IMR-90 (cell line): ENCODE data around the gene PTPN23. TPM values are rescaled to one million over a fixed set of nuclear protein-coding genes. Genes with fewer than 3 reads are reported as not detected.

ENCODE experiments used
- ATAC-seq: fragments of 200-7000 bp; cut with Tn5 transposase; 2 replicates; pipeline ENCODE4 v1.9.1; 2020; ENCODE audit warnings: low read depth, mild to moderate bottlenecking, moderate library complexity
- BruUV-seq: library from RNA; stranded (reverse); fragments of 400-500 nt; replicated peaks from 2 replicates; lab custom pipeline; 2021; lab: Mats Ljungman, UMichigan
- CTCF ChIA-PET: fragments of 300-600 bp; formaldehyde crosslinking; extraction: SDS; loops from one replicate; lab custom pipeline; 2021; ENCODE audit warnings: antibody characterized with exemption; lab: Yijun Ruan, JAX
- POLR2A ChIA-PET: fragments of 300-600 bp; sonication (Branson Sonifier 250); formaldehyde crosslinking; loops from one replicate; lab custom pipeline; 2022; ENCODE audit warnings: antibody characterized with exemption; ENCODE audit not compliant: unreplicated experiment; lab: Charles Lee
- DNase-seq: peaks from one replicate; pipeline ENCODE4 v3.0.0; 2013
- H2AFZ ChIP-seq: replicated peaks from 2 replicates; pipeline ENCODE3; 2013; ENCODE audit warnings: low read length, mild to moderate bottlenecking; ENCODE audit not compliant: poor library complexity
- H2AK5ac ChIP-seq: 2 replicates; pipeline ENCODE4 v1.6.1; 2013; ENCODE audit warnings: low read depth, low read length, inconsistent platforms
- H2AK9ac ChIP-seq: replicated peaks from 2 replicates; pipeline ENCODE3; 2013; ENCODE audit warnings: mild to moderate bottlenecking, low read depth, low read length, moderate library complexity; ENCODE audit not compliant: poor library complexity
- H2BK120ac ChIP-seq: 2 replicates; pipeline ENCODE4 v1.6.1; 2013; ENCODE audit warnings: low read depth, low read length, inconsistent platforms
- H2BK15ac ChIP-seq: 3 replicates; pipeline ENCODE4 v1.6.1; 2013; ENCODE audit warnings: low read depth, low read length, inconsistent platforms
- H2BK20ac ChIP-seq: 2 replicates; pipeline ENCODE4 v1.6.1; 2013; ENCODE audit warnings: low read depth, mild to moderate bottlenecking, inconsistent platforms, low read length, moderate library complexity
- H2BK5ac ChIP-seq: 2 replicates; pipeline ENCODE4 v1.6.1; 2013; ENCODE audit warnings: mild to moderate bottlenecking, low read depth, low read length, inconsistent platforms; ENCODE audit not compliant: poor library complexity, severe bottlenecking
- H3K14ac ChIP-seq: replicated peaks from 2 replicates; pipeline ENCODE4 v1.6.1; 2013; ENCODE audit warnings: low read depth, low read length, inconsistent platforms
- H3K18ac ChIP-seq: 2 replicates; pipeline ENCODE4 v1.6.1; 2013; ENCODE audit warnings: low read depth, low read length, control low read depth
- H3K23ac ChIP-seq: 2 replicates; pipeline ENCODE4 v1.6.1; 2013; ENCODE audit warnings: low read depth, low read length, inconsistent platforms
- H3K27ac ChIP-seq: 2 replicates; pipeline ENCODE4 v1.5.1; 2013; ENCODE audit warnings: mild to moderate bottlenecking, control low read depth, low read length; ENCODE audit not compliant: insufficient read depth
- H3K27me3 ChIP-seq: 2 replicates; pipeline ENCODE4 v1.6.1; 2013; ENCODE audit warnings: low read length; ENCODE audit not compliant: control insufficient read depth, insufficient read depth
- H3K36me3 ChIP-seq: 2 replicates; pipeline ENCODE4 v1.6.1; 2013; ENCODE audit warnings: low read length, mixed read lengths; ENCODE audit not compliant: control insufficient read depth, insufficient read depth
- H3K4ac ChIP-seq: 2 replicates; pipeline ENCODE4 v1.6.1; 2013; ENCODE audit warnings: low read depth, low read length, inconsistent platforms
- H3K4me1 ChIP-seq: 2 replicates; pipeline ENCODE4 v1.6.1; 2013; ENCODE audit warnings: low read length, mixed read lengths; ENCODE audit not compliant: control insufficient read depth, insufficient read depth
- H3K4me2 ChIP-seq: 2 replicates; pipeline ENCODE4 v1.6.1; 2013; ENCODE audit warnings: low read depth, mild to moderate bottlenecking, control low read depth, low read length, moderate library complexity
- H3K4me3 ChIP-seq: 2 replicates; pipeline ENCODE4 v1.5.1; 2013; ENCODE audit warnings: low read depth, mild to moderate bottlenecking, control low read depth, low read length, moderate library complexity; ENCODE audit not compliant: insufficient read depth
- H3K56ac ChIP-seq: 2 replicates; pipeline ENCODE4 v1.6.1; 2013; ENCODE audit warnings: low read length, inconsistent platforms; ENCODE audit not compliant: insufficient read depth; ENCODE audit errors: extremely low read depth
- H3K79me1 ChIP-seq, 2 experiments: 2 replicates each; pipeline ENCODE4 v1.6.1; 2013; ENCODE audit warnings: low read length in 2 of 2, inconsistent platforms in 1 of 2, low read depth in 1 of 2
- H3K9ac ChIP-seq: 2 replicates; pipeline ENCODE4 v1.6.1; 2013; ENCODE audit warnings: low read depth, low read length, control low read depth
- H3K9me1 ChIP-seq: 2 replicates; pipeline ENCODE4 v1.6.1; 2013; ENCODE audit warnings: low read length, inconsistent platforms; ENCODE audit not compliant: insufficient read depth
- H3K9me3 ChIP-seq: 2 replicates; pipeline ENCODE4 v1.6.1; 2013; ENCODE audit warnings: low read length; ENCODE audit not compliant: control insufficient read depth, insufficient read depth
- H4K20me1 ChIP-seq: 2 replicates; pipeline ENCODE4 v1.6.1; 2013; ENCODE audit warnings: low read length, inconsistent platforms; ENCODE audit not compliant: insufficient read depth
- H4K5ac ChIP-seq: 2 replicates; pipeline ENCODE4 v1.6.1; 2013; ENCODE audit warnings: mild to moderate bottlenecking, low read depth, low read length, control low read depth
- H4K8ac ChIP-seq, 2 experiments: 2 replicates each; pipeline ENCODE4 v1.6.1; 2013; ENCODE audit warnings: low read depth in 2 of 2, low read length in 2 of 2, control low read depth in 1 of 2, inconsistent platforms in 1 of 2
- H4K91ac ChIP-seq: 2 replicates; pipeline ENCODE4 v1.6.1; 2013; ENCODE audit warnings: low read depth, low read length, inconsistent platforms; ENCODE audit not compliant: insufficient read depth
- BHLHE40 ChIP-seq: fragments of 150-350 bp; IDR thresholded peaks from 2 replicates; pipeline ENCODE4 v1.6.1; 2016; ENCODE audit warnings: mild to moderate bottlenecking, low read depth, low read length
- CEBPB ChIP-seq: IDR thresholded peaks from 2 replicates; pipeline ENCODE4 v1.6.1; 2012; ENCODE audit warnings: low read depth, low read length, improper control_type of control experiment
- CHD1 ChIP-seq: IDR thresholded peaks from 2 replicates; pipeline ENCODE4 v1.6.1; 2012; ENCODE audit warnings: low read depth, low read length, improper control_type of control experiment
- ELK1 ChIP-seq: fragments of 150-350 bp; IDR thresholded peaks from 2 replicates; pipeline ENCODE4 v1.6.1; 2016; ENCODE audit warnings: low read depth, mild to moderate bottlenecking, low read length, moderate library complexity, borderline replicate concordance
- FOS ChIP-seq: fragments of 150-350 bp; IDR thresholded peaks from 2 replicates; pipeline ENCODE4 v1.6.1; 2016; ENCODE audit warnings: low read depth, low read length
- MAFK ChIP-seq: IDR thresholded peaks from 2 replicates; pipeline ENCODE4 v1.6.1; 2012; ENCODE audit warnings: low read depth, low read length, improper control_type of control experiment
- MAZ ChIP-seq: IDR thresholded peaks from 2 replicates; pipeline ENCODE4 v1.6.1; 2012; ENCODE audit warnings: low read depth, mild to moderate bottlenecking, low read length, improper control_type of control experiment, moderate library complexity, borderline replicate concordance
- MXI1 ChIP-seq: IDR thresholded peaks from 2 replicates; pipeline ENCODE4 v1.6.1; 2012; ENCODE audit warnings: low read depth, mild to moderate bottlenecking, low read length, moderate library complexity, borderline replicate concordance
- NFE2L2 ChIP-seq: fragments of 150-350 bp; IDR thresholded peaks from 2 replicates; pipeline ENCODE4 v1.6.1; 2016; ENCODE audit warnings: low read depth, mild to moderate bottlenecking, low read length
- POLR2A ChIP-seq: IDR thresholded peaks from 2 replicates; pipeline ENCODE4 v1.6.1; 2012; ENCODE audit warnings: mild to moderate bottlenecking, low read depth, low read length
- RAD21 ChIP-seq: IDR thresholded peaks from 2 replicates; pipeline ENCODE4 v1.6.1; 2012; ENCODE audit warnings: low read length, improper control_type of control experiment
- RCOR1 ChIP-seq: IDR thresholded peaks from 2 replicates; pipeline ENCODE4 v1.6.1; 2012; ENCODE audit warnings: mild to moderate bottlenecking, low read length, improper control_type of control experiment; ENCODE audit not compliant: insufficient replicate concordance
- RFX5 ChIP-seq: IDR thresholded peaks from 2 replicates; pipeline ENCODE4 v1.8.0; 2012; ENCODE audit warnings: low read depth, mild to moderate bottlenecking, low read length, moderate library complexity
- SMC3 ChIP-seq: fragments of 150-350 bp; IDR thresholded peaks from 2 replicates; pipeline ENCODE4 v1.6.1; 2016; ENCODE audit warnings: low read depth, mild to moderate bottlenecking, antibody characterized with exemption, low read length, moderate library complexity
- USF2 ChIP-seq: fragments of 150-350 bp; IDR thresholded peaks from 2 replicates; pipeline ENCODE4 v1.6.1; 2017; ENCODE audit warnings: mild to moderate bottlenecking, antibody characterized with exemption, low read length, low read depth
- WGBS, 2 experiments: methylation state at CpG; one replicate each; pipeline versions ENCODE4 v1.1.5 to v1.1.7; 2013; ENCODE audit warnings: missing lambda C conversion rate in 2 of 2; ENCODE audit not compliant: insufficient read length in 1 of 2; ENCODE audit errors: extremely low coverage in 2 of 2; 5-methylcytosine and 5-hydroxymethylcytosine counted together
- dilution Hi-C: fragments of 300-500 bp; cut with HindIII; formaldehyde crosslinking; loops from one replicate; pipeline ENCODE4 v1.14.3; 2018; ENCODE audit warnings: low sequenced_read_pairs; ENCODE audit not compliant: unreplicated experiment
- in situ Hi-C: fragments of 300-500 bp; cut with MboI; formaldehyde crosslinking; loops from 3 replicates; pipeline ENCODE4 v1.14.3; 2019; ENCODE audit warnings: low sequenced_read_pairs, inconsistent platforms, mixed read lengths
- intact Hi-C: fragments of 100-400 bp; cut with micrococcal nuclease; formaldehyde crosslinking; loops from 2 replicates; pipeline ENCODE4 v1.10.0; 2022
- polyA plus RNA-seq, 3 experiments: library from polyadenylated mRNA; depleted of rRNA; stranded (reverse); fragments of >200 nt; gene quantifications; 2 replicates each; pipeline ENCODE4 v1.2.3, GENCODE V29; 2012; ENCODE audit warnings: low replicate concordance in 1 of 3
- total RNA-seq: library from RNA; depleted of rRNA; stranded (reverse); fragments of >200 nt; gene quantifications from 2 replicates; pipeline ENCODE4 v1.2.3, GENCODE V29; 2012

PTPN23 gene
- total and polyA plus RNA-seq, 2 of the 4 experiments (the other 2 are of a cell fraction) = 4.5 to 15.1 TPM

- Histone ChIP-seq H3K56ac (no peak overlapping the region), H3K23ac (no peak overlapping the region), H3K9me3 (no peaks in the 10 kb centered on the region), H4K91ac (no peak overlapping the region), H3K79me1 (peaks cover 4 to 11% of the 10 kb centered on the region in 2 experiments; a peak in 2 of 4 replicates), H3K36me3 (peaks cover 81% of the 10 kb centered on the region), H3K4me1 (no peaks in the 10 kb centered on the region), H3K4ac (no peak overlapping the region), H3K18ac (no peak overlapping the region), H3K27me3 (no peaks in the 10 kb centered on the region), H2AFZ (no peak overlapping the region), H2AK9ac (no peak overlapping the region), H3K9me1 (no peaks in the 10 kb centered on the region), H3K27ac (no peak overlapping the region), H4K8ac (no peak overlapping the region), H3K9ac (no peak overlapping the region), H2AK5ac (no peak overlapping the region), H4K20me1 (peaks cover 26% of the 10 kb centered on the region), H2BK20ac (no peak overlapping the region), H3K4me2 (no peak overlapping the region), H2BK5ac (no peak overlapping the region), H2BK15ac (no peak overlapping the region), H4K5ac (no peak overlapping the region), H3K14ac (no peak overlapping the region), H3K4me3 (no peak overlapping the region), H2BK120ac (no peak overlapping the region)
- CTCF ChIA-PET = no interaction called here
- WGBS, 2 experiments = 94% methylated on average over 15 of the region's 30 CpGs; no CpG with 5 or more reads in 1 of the 2 experiments
- POLR2A ChIA-PET = no interaction called here
- intact Hi-C loops (no loop called here), in situ Hi-C loops (no loop called here), dilution Hi-C loops (no loop called here)
- TSS peak; percentile 47 for BruUV-seq
- no peak for DNase-seq
- no peak for ATAC-seq
- TF ChIP-seq CHD1 (no peak), ELK1 (no peak), RFX5 (no peak), RAD21 (no peak), USF2 (no peak), NFE2L2 (no peak), BHLHE40 (no peak), SMC3 (no peak), MXI1 (no peak), POLR2A (no peak), MAFK (no peak), FOS (no peak), CEBPB (no peak), MAZ (no peak), RCOR1 (no peak)
Observed at GRCh38 chr3:47410801-47411646, 30.2 kb downstream of the PTPN23 start.
